GM12892 (cell line): ENCODE data around the gene COPZ1.

ENCODE experiments used
- POLR2A ChIP-seq: IDR thresholded peaks from 2 replicates; pipeline ENCODE4 v1.6.1; 2011; ENCODE audit warnings: low read depth, low read length, control low read depth
- POLR2AphosphoS5 ChIP-seq: IDR thresholded peaks from 2 replicates; pipeline ENCODE4 v1.6.1; 2011; ENCODE audit warnings: low read depth, low read length, control low read depth

DNA sequence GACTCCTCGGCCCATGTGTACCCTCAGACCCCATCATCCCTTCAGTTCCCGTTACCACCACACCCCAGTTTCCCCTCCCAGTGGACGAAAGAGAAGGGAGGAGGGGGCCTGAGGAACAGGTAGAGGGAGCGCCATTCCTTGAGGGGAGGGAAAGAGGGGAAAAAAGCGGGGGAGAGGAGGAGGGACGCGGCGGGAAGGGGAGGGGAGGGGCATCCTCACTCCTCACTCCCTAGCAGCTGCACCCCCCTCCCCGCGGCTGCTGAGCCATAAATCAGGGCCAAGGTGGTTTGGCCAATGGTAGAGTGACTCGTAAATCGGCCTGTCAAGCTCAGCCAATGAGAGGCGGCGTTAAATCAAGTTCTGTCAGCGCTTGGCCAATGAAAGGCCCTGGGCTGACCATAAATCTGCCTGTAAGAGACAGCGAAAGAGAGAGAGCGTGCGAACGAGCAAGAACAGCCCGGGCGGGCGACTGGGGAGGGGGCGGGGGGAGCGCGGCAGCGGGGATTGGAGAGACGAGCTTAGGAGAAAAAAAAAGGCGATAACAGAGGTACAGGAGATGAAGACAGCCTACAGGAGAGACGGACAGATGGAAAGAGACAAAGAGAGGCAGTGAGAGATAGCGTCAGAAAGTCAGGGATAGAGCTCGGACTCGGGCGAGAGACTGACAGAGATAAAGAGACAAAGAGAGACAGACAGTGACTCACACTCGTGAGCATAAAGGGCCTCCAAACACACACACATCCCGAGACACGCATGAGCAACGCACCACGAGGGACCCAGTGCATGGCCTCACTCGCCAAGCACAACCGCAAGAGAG lies 34.2 kb downstream of the COPZ1 start:
- peak; percentile 33; the same call in 1 of the 2 replicates for TF ChIP-seq POLR2AphosphoS5
- 0 out of 2 replicates have a peak, but pooled peaks have one; percentile 21 for TF ChIP-seq POLR2A
